HUDEP-2 (cell line): ENCODE results near the gene DPF1.
A peak's percentile ranks its signal among the peaks of the same experiment; 100 is the strongest.
"Not testable (repeated sequence)": the region's sequence is repeated elsewhere in the genome, so short reads cannot be mapped to it uniquely, and the experiment has no call there.

ENCODE experiments used
- DNase-seq, 76 experiments: peaks; one replicate each; lab custom pipeline; 2025; ENCODE audit not compliant: unreplicated experiment in 76 of 76; lab: John Stamatoyannopoulos, UW

Gene DPF1

DNA sequence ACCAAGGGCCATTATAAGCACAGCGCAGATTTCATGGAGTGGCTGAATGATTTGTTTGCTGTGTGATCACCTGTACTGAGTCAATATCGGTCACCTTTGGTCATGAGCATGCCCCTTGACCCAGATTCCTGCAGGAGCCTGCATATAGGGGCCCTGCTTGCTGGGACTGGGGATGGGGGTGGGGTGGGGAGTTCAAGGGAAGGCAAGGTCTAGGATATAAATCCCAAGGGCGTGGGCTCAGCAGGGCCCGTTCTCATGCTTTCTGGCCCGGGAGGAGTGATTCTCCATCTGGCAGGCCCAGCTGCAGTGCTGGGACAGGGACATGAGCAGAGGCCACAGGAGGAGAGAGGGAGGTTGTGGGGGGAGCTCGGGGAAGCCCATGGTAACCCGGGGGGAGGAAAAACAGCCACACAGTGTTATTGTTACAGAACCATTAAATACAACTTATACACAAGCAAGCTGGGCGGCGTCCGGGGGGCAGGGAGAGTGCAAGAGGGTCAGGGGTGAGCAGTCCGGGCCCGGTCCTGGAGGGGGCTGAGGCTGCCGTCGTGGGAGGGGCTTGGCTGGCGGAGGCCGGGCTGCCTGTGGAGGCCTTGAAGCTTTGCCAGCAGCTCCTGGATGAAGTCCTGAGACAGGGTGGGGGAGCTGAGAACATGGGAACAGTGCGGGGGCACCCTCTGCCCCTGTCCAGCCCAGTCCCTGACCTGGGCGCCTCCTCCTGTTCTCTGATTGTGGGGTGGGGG, 27.0 kb upstream of the DPF1 start:
- DNase-seq, result no peak

DNA sequence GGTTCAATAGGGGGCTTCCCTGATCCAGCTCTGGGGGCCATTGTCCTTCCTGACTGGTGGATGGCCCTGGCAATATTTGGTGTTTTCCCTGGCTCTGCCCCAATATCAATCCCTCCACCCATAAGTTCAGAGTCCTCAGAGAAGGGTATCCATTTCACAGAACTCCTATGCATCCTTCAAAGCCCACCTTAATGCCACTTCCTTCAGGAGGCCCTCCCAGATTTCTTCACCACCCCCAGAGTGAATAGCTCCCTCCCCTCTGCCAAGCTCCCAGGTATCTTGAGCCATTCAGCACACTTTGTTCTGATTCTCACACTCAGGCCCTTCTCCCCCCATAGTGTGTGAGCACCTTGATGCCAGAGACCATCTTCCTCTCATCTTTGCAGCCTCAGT, 26.4 kb upstream of the DPF1 start:
- no peak for DNase-seq

GRCh38 chr19:38248421-38248820, 24.4 kb upstream of the DPF1 start:
- no peak for DNase-seq

DNA sequence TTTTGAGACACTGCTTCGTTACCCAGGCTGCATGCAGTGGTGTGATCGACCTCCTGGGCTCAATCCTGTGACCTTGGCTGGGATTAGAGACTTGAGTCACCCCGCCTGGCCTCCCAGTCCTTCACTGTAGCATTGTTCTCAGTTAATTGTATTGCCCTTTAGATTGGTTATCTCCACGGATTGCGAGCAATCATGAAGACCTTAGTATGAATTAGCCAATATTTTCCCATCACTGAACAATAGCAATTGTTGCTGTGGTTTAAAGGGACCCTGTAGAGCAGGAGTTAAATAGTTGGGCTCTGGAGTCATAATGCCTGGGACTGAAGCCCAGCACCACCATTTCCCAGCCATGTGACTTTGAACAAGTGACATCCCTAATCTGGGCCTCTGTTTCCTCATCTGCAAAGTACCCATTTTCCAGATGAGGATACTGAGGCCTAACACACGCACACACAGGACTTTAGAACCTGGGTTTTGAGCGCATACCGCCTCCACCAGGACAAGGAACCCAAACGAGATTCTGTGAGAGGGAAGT, 23.8 kb upstream of the DPF1 start:
- no peak for DNase-seq

DNA sequence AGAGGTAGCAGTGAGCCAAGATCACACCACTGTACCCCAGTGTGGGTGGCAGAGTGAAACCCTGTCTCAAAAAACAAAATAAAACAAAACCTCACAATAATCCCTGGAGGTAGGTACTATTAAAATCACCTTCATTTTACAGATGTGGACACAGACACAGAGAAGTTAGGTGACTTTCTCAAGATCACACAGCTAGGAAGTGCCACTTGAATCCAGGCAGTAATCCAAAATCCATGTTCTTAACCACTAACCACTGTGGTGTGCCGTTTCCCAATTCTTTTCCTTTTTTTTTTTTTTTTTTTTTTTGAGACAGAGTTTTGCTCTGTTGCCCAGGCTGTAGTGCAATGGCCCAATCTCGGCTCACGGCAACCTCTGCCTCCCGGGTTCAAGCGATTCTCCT, 23.1 kb upstream of the DPF1 start:
- no peak for DNase-seq

- peak in 58 of 76 experiments; percentile 12 to 80 (median 52) for DNase-seq
Measured at GRCh38 chr19:38245826-38246498, 21.9 kb upstream of the DPF1 start.

DNA sequence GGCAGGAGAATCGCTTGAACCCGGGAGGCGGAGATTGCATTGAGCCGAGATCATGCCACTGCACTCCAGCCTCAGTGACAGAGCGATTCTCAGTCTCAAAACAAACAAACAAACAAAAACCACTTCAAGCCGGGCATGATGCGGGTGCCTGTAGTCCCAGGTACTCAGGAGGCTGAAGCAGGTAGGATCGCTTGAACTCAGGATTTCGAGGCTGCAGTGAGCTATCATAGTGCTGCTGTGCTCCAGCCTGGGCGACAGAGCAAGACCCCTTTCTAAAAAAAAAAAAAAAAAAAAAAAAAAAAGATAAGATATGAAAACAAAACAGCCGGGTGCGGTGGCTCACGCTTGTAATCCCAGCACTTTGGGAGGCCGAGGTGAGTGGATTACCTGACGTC, 19.3 kb upstream of the DPF1 start:
- no peak for DNase-seq

GRCh38 chr19:38239816-38240215, 15.8 kb upstream of the DPF1 start:
- DNase-seq, result no peak

- DNase-seq, result no peak
Measured at GRCh38 chr19:38234615-38235014, 10.6 kb upstream of the DPF1 start.

DNA sequence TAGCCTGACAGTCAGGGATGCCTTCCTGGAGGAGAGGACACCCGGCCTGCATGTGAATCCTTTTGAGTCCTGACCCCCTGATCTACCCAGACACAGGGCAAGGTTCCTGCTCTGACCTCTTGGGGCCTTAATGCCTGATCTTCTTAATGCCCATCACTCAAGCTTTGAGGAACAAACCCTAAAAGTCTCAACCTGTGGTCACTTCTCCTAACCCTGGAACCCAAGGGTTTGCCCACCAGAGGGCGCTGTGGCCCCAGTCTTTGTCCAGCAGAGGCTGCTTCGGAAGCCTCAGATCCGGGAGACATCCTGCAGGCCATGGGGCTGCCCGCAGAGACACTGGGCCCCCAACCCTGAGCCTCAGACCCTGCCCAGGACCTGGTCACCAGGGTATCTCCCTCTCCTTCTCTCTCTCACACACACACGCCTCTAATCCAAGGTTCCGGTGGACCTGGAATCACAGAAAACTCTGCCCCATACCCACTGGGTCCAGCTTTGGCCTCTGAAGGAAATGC, 9.8 kb upstream of the DPF1 start:
- DNase-seq, result peak in 68 of 76 experiments; percentile 13 to 92 (median 74)

DNA sequence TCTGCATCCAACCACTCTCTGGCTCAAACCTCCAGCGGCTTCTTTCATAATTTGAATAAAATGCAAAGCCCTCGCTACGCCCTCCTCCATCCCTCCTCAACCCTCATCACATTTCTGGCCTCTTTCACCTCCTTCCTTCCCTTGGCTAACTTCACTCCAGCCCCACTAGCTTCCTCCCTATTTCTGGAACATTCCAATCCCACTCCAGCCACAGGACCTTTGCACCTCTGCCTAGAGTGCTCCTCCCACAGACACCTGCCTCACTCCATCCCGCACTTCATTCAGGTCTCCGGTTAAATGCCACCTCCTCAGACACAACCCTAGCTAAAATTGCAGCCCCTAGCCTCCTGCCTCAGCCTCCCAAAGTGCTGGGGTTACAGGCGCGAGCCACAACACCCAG, 7.9 kb upstream of the DPF1 start:
- no peak for DNase-seq

DNA sequence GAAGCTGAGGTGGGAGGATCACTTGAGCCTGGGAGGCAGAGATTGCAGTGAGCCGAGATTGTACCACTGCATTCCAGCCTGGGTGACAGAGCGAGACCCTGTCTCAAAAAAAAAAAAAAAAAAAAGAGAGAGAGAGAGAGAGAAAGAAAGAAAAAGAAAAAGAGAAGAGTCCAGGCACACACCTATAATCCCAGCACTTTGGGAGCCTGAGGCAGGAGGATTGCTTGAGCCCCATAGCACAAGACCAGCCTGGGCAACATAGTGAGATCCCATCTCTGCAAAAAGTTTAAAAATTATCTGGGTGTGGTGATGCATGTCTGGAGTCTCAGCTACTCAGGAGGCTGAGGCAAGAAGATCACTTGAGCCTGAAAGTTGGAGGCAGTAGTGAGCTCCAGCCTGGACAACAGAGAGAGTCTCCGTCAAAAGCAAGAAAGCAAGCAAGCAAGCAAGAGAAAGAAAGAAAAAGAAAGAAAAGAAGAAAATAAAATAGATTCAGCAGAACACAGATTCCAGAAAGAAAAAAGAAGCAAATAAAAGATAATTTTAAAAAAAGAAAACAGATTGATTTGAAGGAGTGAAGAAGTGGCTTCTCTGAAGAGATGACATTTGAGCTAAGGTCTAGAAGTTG, 6.6 kb upstream of the DPF1 start:
- DNase-seq, result not testable (repeated sequence)

DNA sequence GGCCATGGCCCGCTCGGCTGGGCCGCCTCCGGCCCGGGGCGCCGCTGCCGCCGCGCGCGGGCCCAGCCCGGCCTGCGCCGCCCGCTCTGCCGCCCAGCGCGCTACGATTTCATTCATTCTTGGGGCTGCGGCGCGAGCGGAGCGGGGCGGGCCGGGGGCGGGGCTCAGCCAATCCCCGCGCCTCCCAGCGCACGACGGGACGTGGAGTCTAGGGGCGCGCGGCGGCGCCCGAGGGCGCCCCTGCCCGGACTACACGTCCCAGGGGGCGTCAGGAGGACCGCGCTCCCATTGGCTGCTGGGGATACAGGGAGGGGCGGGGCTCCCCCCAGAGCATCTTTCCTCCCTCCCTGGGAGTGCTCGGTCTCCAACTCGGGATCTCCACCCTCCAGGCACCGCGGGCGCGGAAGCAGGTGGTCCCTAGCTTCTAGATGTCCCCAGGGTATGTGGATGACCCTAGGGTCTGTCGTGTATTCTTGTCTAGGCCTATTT, 5.6 kb upstream of the DPF1 start:
- peak in 68 of 76 experiments; percentile 13 to 85 (median 63) for DNase-seq

GRCh38 chr19:38228491-38229439, 4.7 kb upstream of the DPF1 start:
- no peak for DNase-seq

GRCh38 chr19:38228005-38228377, 4.0 kb upstream of the DPF1 start:
- DNase-seq, result no peak

GRCh38 chr19:38227287-38228004, 3.4 kb upstream of the DPF1 start:
- DNase-seq, result no peak

DNA sequence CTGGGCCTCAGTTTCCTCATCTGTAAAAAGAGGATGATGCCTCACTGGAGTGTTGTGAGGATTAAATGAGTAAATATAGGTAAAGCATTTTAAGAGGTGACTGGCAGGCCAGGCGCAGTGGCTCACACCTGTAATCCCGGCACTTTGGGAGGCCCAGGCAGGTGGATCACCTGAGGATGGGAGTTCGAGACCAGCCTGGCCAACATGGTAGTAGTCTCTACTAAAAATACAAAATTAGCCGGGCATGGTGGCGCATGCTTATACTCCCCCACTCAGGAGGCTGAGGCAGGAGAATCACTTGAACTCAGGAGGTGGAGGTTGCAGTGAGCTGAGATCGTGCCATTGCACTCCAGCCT, 819 bp upstream of the DPF1 start:
- DNase-seq, result not testable (repeated sequence)

- DNase-seq, result no peak
Measured at GRCh38 chr19:38223617-38224013, 407 bp downstream of the DPF1 start.

DNA sequence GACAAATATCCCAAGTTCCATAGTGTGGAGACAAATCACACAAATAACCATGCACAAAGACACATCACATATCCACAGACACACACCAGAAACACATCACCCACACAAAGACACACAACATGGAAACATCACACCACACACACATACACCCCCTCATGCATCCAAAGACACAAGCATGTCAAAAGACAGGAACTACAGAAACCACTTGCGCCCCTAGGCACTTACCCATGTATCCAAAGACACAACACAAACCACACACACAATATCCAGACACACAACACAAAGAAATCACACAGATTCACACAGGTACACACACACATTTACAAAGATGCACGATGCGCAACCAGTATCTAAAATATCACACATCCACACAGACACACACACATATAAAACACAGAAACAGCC, 901 bp downstream of the DPF1 start:
- DNase-seq, result no peak
